Effector CD8-positive, alpha-beta T cell (primary cell): ENCODE results near the gene HOXB8.

ENCODE experiments used
- DNase-seq: peaks from one replicate; lab custom pipeline; 2025; lab: John Stamatoyannopoulos, UW
- total RNA-seq, 4 experiments: gene quantifications; one replicate each; lab custom pipeline; 2026; lab: John Stamatoyannopoulos, UW

HOXB8 gene
- total RNA-seq, result 0 to 0.10 (median 0) reads per million in 4 experiments

DNA sequence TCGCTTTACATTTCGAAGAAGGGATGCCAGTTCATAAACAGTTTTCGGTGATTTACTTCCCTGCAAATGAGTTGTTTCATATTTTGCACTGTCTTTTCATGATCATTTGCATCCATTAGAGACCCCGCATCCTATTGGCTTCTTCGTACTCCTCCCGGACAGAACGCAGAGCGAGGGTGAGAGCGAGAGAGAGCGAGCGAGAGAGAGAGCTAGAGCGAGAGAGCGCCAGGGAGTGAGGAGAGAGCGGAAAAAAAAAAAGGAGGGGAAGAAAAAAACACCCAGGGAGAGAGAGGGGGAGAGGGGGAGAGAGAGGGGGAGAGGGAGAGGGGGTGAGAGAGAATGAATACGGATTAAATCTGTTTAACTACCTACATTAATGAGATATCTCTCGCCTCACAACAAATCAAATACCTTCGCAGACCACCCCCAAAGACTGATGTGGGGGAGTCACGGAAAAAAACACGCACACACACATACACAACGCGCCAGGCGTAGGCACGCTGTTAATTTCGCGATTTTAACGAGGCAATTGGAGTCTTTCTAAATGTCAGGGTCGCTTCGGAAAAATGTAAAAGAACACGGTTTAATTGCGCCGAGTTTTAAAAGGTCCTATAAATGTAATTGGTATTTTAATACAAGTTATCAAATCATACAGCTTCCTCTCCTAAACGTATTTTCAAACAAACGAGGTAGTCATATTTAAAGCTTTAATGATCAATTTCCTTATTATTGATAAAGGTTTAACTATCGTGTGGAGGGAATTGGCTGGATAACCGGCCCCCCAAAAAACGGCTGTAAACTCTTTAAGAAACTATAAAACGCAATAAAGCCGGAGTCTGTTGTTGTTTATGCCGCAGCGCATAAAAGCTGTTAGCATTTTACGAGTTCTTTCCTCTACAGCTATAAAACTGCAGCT, at the start of gene HOXB8:
HOXB8 (minus strand) TSS at position 246 of the 916 bp plus-strand sequence. CDS start 588 bp downstream, outside the sequence.
- no peak for DNase-seq

DNA sequence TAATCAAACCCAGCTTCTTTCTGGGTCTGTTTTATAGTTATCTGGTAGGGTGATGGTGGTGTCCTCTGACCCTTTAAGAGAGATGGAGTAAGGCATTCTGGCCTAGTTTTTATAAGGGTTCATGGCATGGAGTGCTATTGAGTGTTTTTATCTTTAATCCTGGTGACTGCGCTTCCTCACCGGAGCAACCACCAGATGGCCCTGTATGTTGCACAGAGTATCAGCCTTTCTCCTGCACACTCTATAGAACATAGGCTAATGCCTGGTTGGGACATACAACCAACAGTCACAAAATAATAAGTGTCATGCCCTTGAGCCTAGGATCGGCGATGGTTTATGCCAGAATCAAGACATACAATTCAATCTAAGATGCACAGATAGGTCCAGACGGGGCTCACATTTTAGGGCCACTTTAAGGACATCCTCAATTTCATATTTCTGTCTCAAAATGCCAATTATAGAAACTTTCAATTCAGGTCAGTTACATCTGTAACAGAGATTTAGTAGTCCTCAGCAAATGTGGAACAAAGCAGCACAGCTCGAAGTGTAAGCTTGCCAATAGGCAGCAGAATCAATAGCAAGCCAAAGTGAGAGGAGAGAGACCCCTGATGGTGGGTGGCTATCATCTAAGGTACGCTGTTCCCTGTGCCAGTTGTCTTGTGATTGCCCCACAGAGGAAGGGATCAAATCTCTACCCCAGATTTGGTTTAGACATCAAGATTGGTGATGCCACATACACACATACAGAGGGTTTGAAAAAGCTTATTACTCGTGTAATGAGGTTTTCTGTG, 48.2 kb upstream of the HOXB8 start:
- no peak for DNase-seq

- DNase-seq, result no peak
These were observed 40.8 kb upstream of the HOXB8 start for GRCh38 chr17:48655913-48656312.

GRCh38 chr17:48649741-48650140, 34.6 kb upstream of the HOXB8 start:
- DNase-seq, result no peak

- DNase-seq, result no peak
These were observed 32.8 kb upstream of the HOXB8 start for GRCh38 chr17:48647963-48648245.

- no peak for DNase-seq
These were observed 32.2 kb upstream of the HOXB8 start for GRCh38 chr17:48647103-48647962.

DNA sequence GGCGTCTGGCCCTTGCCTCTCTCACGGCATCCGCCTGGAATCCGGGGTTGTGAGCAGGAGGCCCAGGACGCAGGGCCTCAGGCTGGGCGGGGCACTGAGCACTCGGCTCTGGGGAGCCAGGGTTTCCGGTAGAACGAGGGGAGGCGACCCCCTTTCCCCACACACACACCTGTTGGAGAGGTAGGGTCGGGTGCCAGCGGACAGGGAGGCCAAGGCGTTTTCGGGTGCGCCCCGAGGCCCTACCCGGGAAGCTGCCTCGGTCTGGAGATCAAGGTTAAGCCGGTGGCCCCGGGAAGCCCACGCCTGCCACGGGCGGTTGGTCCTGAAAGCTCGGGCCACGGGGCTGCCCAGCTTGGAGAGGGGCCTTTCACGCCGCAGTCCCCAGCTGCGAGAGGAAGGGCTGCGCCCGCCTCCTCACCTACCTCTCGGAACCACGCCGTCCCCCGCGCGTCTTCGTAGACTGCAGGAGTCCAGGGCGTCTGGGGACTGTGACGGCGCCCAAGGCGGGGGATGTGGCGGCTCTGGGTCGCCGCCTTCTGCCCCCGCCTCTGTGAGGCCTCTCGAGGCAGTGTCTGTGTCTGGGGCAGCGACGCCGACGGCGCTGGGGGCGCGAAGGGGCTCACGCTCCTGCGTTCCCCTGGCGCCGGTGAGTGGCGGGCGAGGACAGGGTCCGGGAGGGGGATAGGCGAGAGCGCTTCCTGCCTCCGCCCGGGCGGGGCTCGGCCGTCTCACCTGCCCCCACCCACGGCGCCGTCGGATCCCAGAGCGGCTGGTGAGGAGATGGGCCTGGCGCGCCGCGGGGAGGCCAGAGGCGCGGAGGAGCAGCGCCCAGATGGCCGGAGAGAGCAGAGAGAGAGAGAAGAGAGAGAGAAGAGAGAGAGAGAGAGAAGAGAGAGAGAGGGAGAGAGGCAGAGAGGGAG, 31.4 kb upstream of the HOXB8 start:
- DNase-seq, result no peak

DNA sequence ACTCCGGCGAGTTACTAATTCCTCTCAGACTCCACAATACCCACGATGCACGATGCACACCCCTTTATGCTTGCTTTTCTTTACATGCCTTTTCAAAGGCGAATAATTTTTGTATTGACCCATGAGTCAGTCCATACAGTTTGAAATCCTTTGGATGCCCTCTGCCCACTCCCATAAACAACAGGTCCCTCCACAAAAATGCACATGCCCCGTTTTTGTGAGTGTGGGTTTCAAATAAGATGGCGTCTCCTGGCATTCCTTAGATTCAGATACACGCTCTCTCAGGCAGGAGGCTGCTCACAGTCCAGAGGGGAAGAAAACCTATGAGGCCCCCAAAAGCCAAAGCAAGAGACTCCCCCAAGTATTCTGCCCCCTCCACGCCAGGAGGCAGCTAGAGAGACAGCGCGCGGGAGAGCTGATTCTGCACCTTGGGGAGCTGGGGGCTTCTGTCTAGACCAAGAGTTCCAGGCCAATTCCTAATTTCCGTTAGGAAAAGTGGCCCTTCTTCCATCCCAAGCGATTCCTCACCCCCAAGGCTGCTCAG, 30.6 kb upstream of the HOXB8 start:
- no peak for DNase-seq

DNA sequence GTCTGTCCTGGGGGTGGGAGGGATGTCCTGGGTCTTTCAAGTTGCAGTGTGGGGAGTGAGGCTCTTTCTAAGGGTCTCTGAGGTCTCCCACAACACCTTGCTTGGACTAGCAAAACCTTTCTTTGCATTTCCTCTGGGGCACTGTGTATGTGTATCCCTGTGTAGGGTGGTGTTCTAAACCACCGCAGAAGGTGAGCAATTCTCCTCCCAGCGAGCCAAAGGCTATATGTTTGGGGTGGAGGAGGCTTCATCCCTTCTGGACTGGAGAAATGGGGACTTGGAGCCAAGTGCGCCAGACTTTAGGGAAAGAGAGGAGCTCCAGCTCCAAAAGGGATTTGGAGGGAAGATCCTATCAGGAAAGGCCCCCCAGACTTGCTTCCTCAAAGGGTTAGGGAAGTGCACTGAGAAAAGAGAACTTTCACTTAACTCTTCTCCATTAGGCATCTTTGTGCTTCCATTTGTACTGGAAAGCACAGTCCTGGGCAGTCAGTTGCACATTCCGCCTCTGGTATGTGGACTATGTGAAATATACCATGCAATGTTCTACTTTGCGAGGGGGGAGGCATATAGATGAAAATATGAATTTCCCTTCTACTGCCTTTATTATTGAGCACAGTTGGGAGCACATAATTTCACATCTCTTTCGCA, 29.9 kb upstream of the HOXB8 start:
- no peak for DNase-seq

- no peak for DNase-seq
These were observed 29.1 kb upstream of the HOXB8 start for GRCh38 chr17:48644159-48644558.

DNA sequence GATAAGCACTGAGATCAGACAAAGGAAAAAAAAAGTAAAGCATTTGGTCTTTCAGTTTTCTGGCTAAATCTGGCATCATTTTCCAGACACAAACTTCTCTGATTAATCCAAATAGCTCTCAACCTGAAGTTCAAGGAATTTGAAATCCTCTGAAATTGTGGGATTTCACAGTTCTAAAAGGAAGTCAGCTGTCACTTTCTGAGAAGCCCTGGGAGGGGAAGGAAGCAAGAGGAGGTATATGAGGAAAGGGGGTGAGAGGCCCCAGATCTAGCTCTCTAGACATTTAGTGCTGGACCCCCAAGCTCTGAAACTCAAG, 28.6 kb upstream of the HOXB8 start:
- DNase-seq, result no peak

DNA sequence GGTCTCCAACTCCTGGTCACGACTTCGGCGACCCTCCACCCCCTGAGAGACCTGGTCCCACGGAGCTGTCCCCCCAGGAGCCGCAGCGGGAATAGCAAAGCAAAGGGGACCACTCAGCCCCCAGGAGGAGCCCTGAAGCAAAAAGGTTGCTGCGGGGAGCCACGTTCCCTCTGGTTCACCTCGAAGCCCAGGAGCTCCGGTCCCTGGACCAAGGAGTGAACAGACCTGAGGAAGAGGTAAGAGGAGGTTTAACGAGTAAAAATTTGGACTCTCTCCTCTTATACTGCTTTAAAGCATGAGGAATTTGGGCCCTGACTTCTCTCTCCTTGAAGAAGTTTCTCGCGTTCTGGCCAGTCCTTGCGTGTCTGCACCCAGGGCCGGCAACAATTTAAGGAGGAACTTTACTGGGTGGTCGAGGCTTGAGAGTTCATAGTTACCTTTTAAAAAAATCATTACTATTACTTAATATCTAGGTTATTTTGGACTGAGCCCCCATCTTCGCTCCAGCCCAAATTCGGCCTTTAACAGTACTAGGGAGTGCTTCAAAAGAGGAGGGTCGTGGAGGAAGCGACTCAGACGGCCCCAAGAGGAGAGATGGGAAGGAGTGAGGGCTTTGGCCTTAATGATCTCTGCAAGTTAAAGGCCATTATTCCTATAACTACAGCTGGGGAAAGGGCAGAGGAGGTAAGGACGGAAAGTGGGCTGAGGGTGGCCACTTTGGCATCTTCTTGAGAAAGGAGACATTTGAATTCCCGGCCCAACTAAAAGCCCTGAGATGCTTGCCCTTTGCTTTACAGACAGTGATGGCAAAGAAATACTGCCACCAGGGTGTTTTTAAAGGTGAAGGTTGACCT, 28.0 kb upstream of the HOXB8 start:
- no peak for DNase-seq

GRCh38 chr17:48642059-48642842, 27.2 kb upstream of the HOXB8 start:
- no peak for DNase-seq

- no peak for DNase-seq
These were observed 26.5 kb upstream of the HOXB8 start for GRCh38 chr17:48641541-48642058.

GRCh38 chr17:48640858-48641180, 25.7 kb upstream of the HOXB8 start:
- DNase-seq, result no peak

DNA sequence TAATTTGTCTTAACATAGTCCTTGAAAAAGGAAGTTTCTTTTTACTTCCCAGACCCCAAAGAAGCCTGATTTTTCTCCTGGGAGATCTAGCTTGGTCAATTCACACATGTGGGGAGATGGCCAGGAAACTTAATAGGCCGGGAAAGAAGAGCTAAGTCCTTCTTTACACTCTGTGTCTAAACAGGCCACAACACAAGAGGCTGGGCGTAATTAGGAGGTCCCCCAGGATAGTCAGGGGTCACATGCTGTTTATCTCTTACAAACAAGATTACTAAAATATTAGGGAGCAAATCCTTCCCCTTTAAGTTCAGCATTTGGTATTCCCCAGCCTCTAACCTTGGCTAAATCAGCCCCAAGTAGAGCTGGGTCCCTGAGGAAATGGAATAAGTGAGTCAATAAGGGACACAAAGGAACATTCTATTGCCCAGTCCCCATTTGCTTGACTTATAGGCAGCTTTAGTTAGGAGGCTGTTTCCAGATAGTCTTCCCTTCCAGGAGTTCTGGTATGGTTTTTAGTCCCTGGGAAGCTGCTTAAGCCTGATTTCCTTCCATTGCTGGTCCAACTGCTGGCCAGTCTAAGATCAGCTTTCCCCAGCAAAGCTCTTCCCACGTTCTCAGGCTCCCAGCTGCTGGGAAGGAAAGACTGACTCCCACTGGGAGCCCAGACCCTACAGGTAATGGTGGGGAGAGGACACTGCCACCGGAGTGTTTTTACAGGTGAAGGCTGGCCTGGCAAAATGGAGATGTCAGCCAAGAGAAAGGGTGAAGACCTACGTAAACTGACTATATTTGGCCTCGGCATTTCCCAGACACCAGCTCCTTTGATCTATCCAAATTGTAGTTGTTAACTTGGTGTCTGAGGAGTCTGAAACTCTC, 25.1 kb upstream of the HOXB8 start:
- no peak for DNase-seq

- DNase-seq, result no peak
These were observed 24.0 kb upstream of the HOXB8 start for GRCh38 chr17:48639136-48639535.
